Lung (tissue), 12 donors: Measurements from ENCODE around the gene RNF157. TPM values are rescaled to one million over a fixed set of nuclear protein-coding genes. Genes with fewer than 3 reads are reported as not detected.

Experiments
- ATAC-seq: fragments of 200-7000 bp; cut with Tn5 transposase; one replicate; pipeline ENCODE4 v1.9.1; 2020; ENCODE audit warnings: moderate number of reproducible peaks; ENCODE audit not compliant: insufficient read depth, low FRiP score
- DNase-seq, 3 donors: peaks; one replicate each; pipeline ENCODE4 v3.0.0-alpha.2; 2013 to 2017
- H3K27ac ChIP-seq, 2 donors: one replicate each; pipeline ENCODE4 v1.5.1; 2013; ENCODE audit warnings: mild to moderate bottlenecking in 2 of 2, moderate library complexity in 2 of 2, control low read depth in 1 of 2, inconsistent platforms in 1 of 2, low read depth in 1 of 2, low read length in 1 of 2
- H3K27me3 ChIP-seq, 3 donors: one replicate each; pipeline ENCODE4 v1.5.1; 2013; ENCODE audit warnings: low read length in 2 of 3; ENCODE audit not compliant: control insufficient read depth in 3 of 3, insufficient read depth in 3 of 3
- H3K36me3 ChIP-seq, 4 donors: one replicate each; pipeline ENCODE4 v1.5.1; 2013; ENCODE audit warnings: low read length in 4 of 4, mild to moderate bottlenecking in 1 of 4, moderate library complexity in 1 of 4; ENCODE audit not compliant: control insufficient read depth in 4 of 4, insufficient read depth in 4 of 4
- H3K4me1 ChIP-seq, 5 donors: one replicate each; pipeline ENCODE4 v1.5.1; 2013; ENCODE audit warnings: low read length in 5 of 5, mild to moderate bottlenecking in 2 of 5, moderate library complexity in 1 of 5; ENCODE audit not compliant: control insufficient read depth in 5 of 5, insufficient read depth in 5 of 5
- H3K4me3 ChIP-seq: one replicate; pipeline ENCODE4 v1.5.1; 2013; ENCODE audit warnings: mild to moderate bottlenecking, control low read depth, moderate library complexity
- H3K9ac ChIP-seq, 2 donors: one replicate each; pipeline ENCODE4 v1.5.1; 2013; ENCODE audit warnings: low read length in 2 of 2, control low read depth in 1 of 2; ENCODE audit not compliant: insufficient read depth in 1 of 2
- H3K9me3 ChIP-seq, 4 donors: one replicate each; pipeline ENCODE4 v1.5.1; 2013; ENCODE audit warnings: low read length in 3 of 4, mild to moderate bottlenecking in 1 of 4, moderate library complexity in 1 of 4; ENCODE audit not compliant: control insufficient read depth in 4 of 4, insufficient read depth in 3 of 4
- CTCF ChIP-seq: IDR thresholded peaks from 2 replicates; pipeline ENCODE4 v1.5.1; 2012; ENCODE audit warnings: mild to moderate bottlenecking; ENCODE audit errors: control extremely low read depth, extremely low read depth
- WGBS, 2 donors: extraction: QIAGEN DNeasy Blood & Tissue Kit; methylation state at CpG; one replicate each; pipeline ENCODE4 v1.1.7; 2013; 5-methylcytosine and 5-hydroxymethylcytosine counted together
- polyA plus RNA-seq, 2 donors: library from polyadenylated mRNA; stranded (reverse); fragments of 200-250 nt; gene quantifications; one replicate each; pipeline ENCODE4 v1.2.1, GENCODE V29; 2013
- total RNA-seq, 2 donors: library from RNA; depleted of rRNA in 1 of 2; stranded (reverse); fragments of >200 nt in 1 of 2; gene quantifications; one replicate each; pipeline ENCODE4 v1.2.1, GENCODE V29; 2014 to 2021
- donor health status: control.
- donor health status: control.
- donor health status: Bipolar disorder and iron deficiency.
- donor health status: healthy.
- donor health status: DM: yes; HTN: yes; CAD: no.

Gene RNF157
- total and polyA plus RNA-seq, 4 donors: 0.88 to 2.5 (median 1.8) TPM

- Histone ChIP-seq H3K4me3 (no peak overlapping the region), H3K9ac (no peak overlapping the region), H3K27ac (no peak overlapping the region), H3K27me3 (peaks cover 0 to 5% (median 0%) of the 10 kb centered on the region in 3 donors), H3K36me3 (no peaks in the 10 kb centered on the region), H3K4me1 (peaks cover 0 to 18% (median 0%) of the 10 kb centered on the region in 5 donors), H3K9me3 (no peaks in the 10 kb centered on the region)
- ATAC-seq (no peak), DNase-seq (no peak)
- no peak for TF ChIP-seq CTCF
- WGBS, 2 donors: 69 to 73% methylated on average over 11 of the region's 11 CpGs
These were observed 1.3 kb downstream of the RNF157 start for GRCh38 chr17:76238847-76239537.

- TF ChIP-seq CTCF: no peak
- peaks cover 0 to 5% (median 0%) of the 10 kb centered on the region in 3 donors for H3K27me3 ChIP-seq
- no peak overlapping the region for H3K4me3 ChIP-seq
- WGBS, 2 donors: 83 to 95% methylated on average over 7 of the region's 7 CpGs
- H3K9ac ChIP-seq: no peak overlapping the region
- no peaks in the 10 kb centered on the region for H3K36me3 ChIP-seq
- peaks cover 0 to 18% (median 0%) of the 10 kb centered on the region in 5 donors for H3K4me1 ChIP-seq
- H3K27ac ChIP-seq: no peak overlapping the region
- DNase-seq (no peak), ATAC-seq (no peak)
- no peaks in the 10 kb centered on the region for H3K9me3 ChIP-seq
These were observed 2.4 kb downstream of the RNF157 start for GRCh38 chr17:76237859-76238313.

- Histone ChIP-seq H3K4me3 (no peak overlapping the region), H3K9ac (no peak overlapping the region), H3K36me3 (no peaks in the 10 kb centered on the region), H3K27ac (no peak overlapping the region), H3K9me3 (no peaks in the 10 kb centered on the region), H3K27me3 (peaks cover 0 to 5% (median 0%) of the 10 kb centered on the region in 3 donors), H3K4me1 (peaks cover 0 to 18% (median 0%) of the 10 kb centered on the region in 5 donors)
- ATAC-seq (no peak), DNase-seq (no peak)
- no peak for TF ChIP-seq CTCF
These were observed 3.7 kb downstream of the RNF157 start for GRCh38 chr17:76236603-76237002.
